Endodermal cell (in vitro differentiated cells): ENCODE measurements around the gene NATD1. TPM values are rescaled to one million over a fixed set of nuclear protein-coding genes. Genes with fewer than 3 reads are reported as not detected.

ENCODE experiments used
- DNase-seq: peaks from one replicate; pipeline ENCODE4 v3.0.0-alpha.2; 2017
- H3K27ac ChIP-seq: 2 replicates; pipeline ENCODE4 v1.5.1; 2013; ENCODE audit warnings: mild to moderate bottlenecking, low read depth, low read length, moderate library complexity
- H3K27me3 ChIP-seq: 2 replicates; pipeline ENCODE4 v1.6.1; 2013; ENCODE audit warnings: mild to moderate bottlenecking, low read length, moderate library complexity; ENCODE audit not compliant: insufficient read depth, control insufficient read depth, poor library complexity, severe bottlenecking
- H3K36me3 ChIP-seq: 2 replicates; pipeline ENCODE4 v1.7.0; 2013; ENCODE audit warnings: mild to moderate bottlenecking, low read length, moderate library complexity; ENCODE audit not compliant: control insufficient read depth, insufficient read depth
- H3K4me1 ChIP-seq: one replicate; pipeline ENCODE4 v1.7.0; 2013; ENCODE audit warnings: low read length; ENCODE audit not compliant: control insufficient read depth, insufficient read depth
- H3K4me3 ChIP-seq: 2 replicates; pipeline ENCODE4 v1.5.1; 2013; ENCODE audit warnings: mild to moderate bottlenecking, low read length, moderate library complexity
- H3K9ac ChIP-seq: 2 replicates; pipeline ENCODE4 v1.6.1; 2013; ENCODE audit warnings: mild to moderate bottlenecking, low read length, moderate library complexity; ENCODE audit not compliant: poor library complexity, severe bottlenecking; ENCODE audit errors: extremely low read depth
- H3K9me3 ChIP-seq: 2 replicates; pipeline ENCODE4 v1.6.1; 2013; ENCODE audit warnings: mild to moderate bottlenecking, low read length, moderate library complexity; ENCODE audit not compliant: control insufficient read depth
- H3K27ac Mint-ChIP-seq: 2 replicates; pipeline ENCODE4 v1.8.0; 2020; ENCODE audit warnings: mixed read lengths
- H3K27me3 Mint-ChIP-seq: 2 replicates; pipeline ENCODE4 v1.8.0; 2021; ENCODE audit warnings: mild to moderate bottlenecking, mixed read lengths; ENCODE audit not compliant: insufficient read depth
- H3K36me3 Mint-ChIP-seq: 2 replicates; pipeline ENCODE4 v1.8.0; 2020; ENCODE audit warnings: low read depth, mixed read lengths
- H3K4me1 Mint-ChIP-seq: 2 replicates; pipeline ENCODE4 v1.8.0; 2020; ENCODE audit warnings: mixed read lengths
- H3K4me3 Mint-ChIP-seq: 2 replicates; pipeline ENCODE4 v1.8.0; 2020; ENCODE audit warnings: mild to moderate bottlenecking, moderate library complexity, mixed read lengths
- H3K9me3 Mint-ChIP-seq: 2 replicates; pipeline ENCODE4 v1.8.0; 2020; ENCODE audit warnings: mild to moderate bottlenecking, mixed read lengths
- CTCF ChIP-seq: fragments of 200-600 bp; sonication (generic); conservative IDR thresholded peaks from 2 replicates; pipeline ENCODE4 v1.5.0; 2021; ENCODE audit warnings: antibody characterized with exemption, mild to moderate bottlenecking
- WGBS, 2 experiments: methylation state at CpG; one replicate each; pipeline versions ENCODE4 v1.1.5 to v1.1.7; 2013; ENCODE audit warnings: missing lambda C conversion rate in 2 of 2, mixed read lengths in 1 of 2; ENCODE audit not compliant: insufficient coverage in 1 of 2, insufficient read length in 1 of 2; 5-methylcytosine and 5-hydroxymethylcytosine counted together
- total RNA-seq, 2 donors: library from RNA; stranded (reverse); fragmentation: NEBNext Ultra II Directional in 1 of 2; extraction: Animal tissue kit (Norgen Biotek cat#: 25700) in 1 of 2; gene quantifications; 2 replicates in 1 of 2; 3 replicates in 1 of 2; pipeline ENCODE4 v1.2.1, GENCODE V29; 2021

The NATD1 gene
- total RNA-seq, 2 donors from 2014 or later: 12.2 to 17.2 TPM

- Mint-ChIP-seq H3K27me3 (no peaks in the 10 kb centered on the region), H3K4me3 (no peak overlapping the region), H3K9me3 (no peaks in the 10 kb centered on the region), H3K27ac (no peak overlapping the region), H3K36me3 (peaks cover 56% of the 10 kb centered on the region), H3K4me1 (no peaks in the 10 kb centered on the region)
- Histone ChIP-seq H3K27ac (no peak overlapping the region), H3K4me3 (no peak overlapping the region), H3K9me3 (no peaks in the 10 kb centered on the region), H3K9ac (no peak overlapping the region), H3K36me3 (peaks cover 71% of the 10 kb centered on the region), H3K27me3 (no peaks in the 10 kb centered on the region), H3K4me1 (no peaks in the 10 kb centered on the region)
- no peak for TF ChIP-seq CTCF
- 94 to 100% methylated on average over 4 of the region's 4 CpGs for WGBS, 2 experiments
- DNase-seq: no peak
Observed at GRCh38 chr17:21189361-21189760, 63.8 kb downstream of the NATD1 start.

Other genes with a start within 250 kb of the NATD1 start
- 100 to 1,000 TPM; 379 to 396 TPM for gene USP22, start 210.4 kb downstream of the NATD1 start, total RNA-seq
- 10 to 100 TPM; 20.8 to 24.2 TPM for gene DHRS7B, start 126.4 kb downstream of the NATD1 start, total RNA-seq
- 10 to 100 TPM; 26.3 to 28.0 TPM for gene TMEM11, start 39.2 kb downstream of the NATD1 start, total RNA-seq
- 10 to 100 TPM; 31.6 to 37.6 TPM for gene MAP2K3, start 31.3 kb upstream of the NATD1 start, total RNA-seq
- gene KCNJ12, start 122.9 kb upstream of the NATD1 start, total RNA-seq: 1 to 10 TPM; 2.3 to 2.6 TPM